ENCODE measurements around the gene TAF5L. TPM values are rescaled to one million over a fixed set of nuclear protein-coding genes. Genes with fewer than 3 reads are reported as not detected.
"Not testable (repeated sequence)": the region's sequence is repeated elsewhere in the genome, so short reads cannot be mapped to it uniquely, and the experiment has no call there.

TAF5L gene
- total RNA-seq, 1 donor from 2014 or later = 21.7 TPM

- intact Hi-C loops (cut with DNase I) = no loop called here
- H3K36me3 ChIP-seq = peaks cover 63% of the 10 kb centered on the region
- H3K4me3 ChIP-seq = no peak overlapping the region
- no peaks in the 10 kb centered on the region for H3K27me3 ChIP-seq (ENCODE audit: low read depth)
- DNase-seq = no peak
- peak; percentile 53 to 73 for ATAC-seq
- H3K27ac ChIP-seq = peak overlapping the region; percentile 26
- H3K4me1 ChIP-seq = no peaks in the 10 kb centered on the region
- no peak for TF ChIP-seq CTCF (IDR thresholded peaks at IDR 0.05)
- no peaks in the 10 kb centered on the region for H3K9me3 ChIP-seq
Measured at GRCh38 chr1:229596925-229597699, 28.8 kb downstream of the TAF5L start.

GRCh38 chr1:229595876-229596275 lies 30.0 kb downstream of the TAF5L start:
- H3K27ac ChIP-seq; H3K27me3 ChIP-seq (ENCODE audit: low read depth); DNase-seq; intact Hi-C loops (cut with DNase I); ATAC-seq; H3K4me3 ChIP-seq; H3K9me3 ChIP-seq; H3K4me1 ChIP-seq: not testable (repeated sequence)
- peaks cover 57% of the 10 kb centered on the region for H3K36me3 ChIP-seq

GRCh38 chr1:229594227-229595008 lies 31.5 kb downstream of the TAF5L start:
- intact Hi-C loops (cut with DNase I) = no loop called here
- Histone ChIP-seq H3K36me3 (peaks cover 47% of the 10 kb centered on the region), H3K27ac (no peak overlapping the region), H3K9me3 (no peaks in the 10 kb centered on the region), H3K27me3 (ENCODE audit: low read depth) (no peaks in the 10 kb centered on the region), H3K4me1 (no peaks in the 10 kb centered on the region), H3K4me3 (no peak overlapping the region)
- ATAC-seq (no peak), DNase-seq (no peak)
- TF ChIP-seq CTCF (IDR thresholded peaks at IDR 0.05) = no peak

- no peak for ATAC-seq
- no peaks in the 10 kb centered on the region for H3K27me3 ChIP-seq (ENCODE audit: low read depth)
- H3K9me3 ChIP-seq = no peaks in the 10 kb centered on the region
- no peak for DNase-seq
- H3K4me1 ChIP-seq = no peaks in the 10 kb centered on the region
- H3K36me3 ChIP-seq = peaks cover 41% of the 10 kb centered on the region
- no peak overlapping the region for H3K27ac ChIP-seq
- H3K4me3 ChIP-seq = no peak overlapping the region
- no peak for TF ChIP-seq CTCF (IDR thresholded peaks at IDR 0.05)
- intact Hi-C loops (cut with DNase I) = no loop called here
Measured at GRCh38 chr1:229593800-229594199, 32.1 kb downstream of the TAF5L start.

- intact Hi-C loops (cut with DNase I) = no loop called here
- Histone ChIP-seq H3K4me3 (no peak overlapping the region), H3K36me3 (peaks cover 37% of the 10 kb centered on the region), H3K9me3 (no peaks in the 10 kb centered on the region), H3K27me3 (ENCODE audit: low read depth) (no peaks in the 10 kb centered on the region), H3K4me1 (no peaks in the 10 kb centered on the region), H3K27ac (no peak overlapping the region)
- no peak for TF ChIP-seq CTCF (IDR thresholded peaks at IDR 0.05)
- ATAC-seq (no peak), DNase-seq (no peak)
Measured at GRCh38 chr1:229590119-229590518, 35.8 kb downstream of the TAF5L start.

GRCh38 chr1:229585338-229585737 lies 40.6 kb downstream of the TAF5L start:
- ATAC-seq (no peak), DNase-seq (no peak)
- TF ChIP-seq CTCF (IDR thresholded peaks at IDR 0.05) = no peak
- Histone ChIP-seq H3K4me3 (no peak overlapping the region), H3K9me3 (no peaks in the 10 kb centered on the region), H3K36me3 (no peaks in the 10 kb centered on the region), H3K27me3 (ENCODE audit: low read depth) (no peaks in the 10 kb centered on the region), H3K27ac (no peak overlapping the region), H3K4me1 (peaks cover 10% of the 10 kb centered on the region)
- intact Hi-C loops (cut with DNase I) = no loop called here
